Measurements from ENCODE around the gene GGA2. TPM values are rescaled to one million over a fixed set of nuclear protein-coding genes. Genes with fewer than 3 reads are reported as not detected.

The GGA2 gene
- total and polyA plus RNA-seq, 7 donors, result 13.2 to 55.7 (median 29.6) TPM

DNA sequence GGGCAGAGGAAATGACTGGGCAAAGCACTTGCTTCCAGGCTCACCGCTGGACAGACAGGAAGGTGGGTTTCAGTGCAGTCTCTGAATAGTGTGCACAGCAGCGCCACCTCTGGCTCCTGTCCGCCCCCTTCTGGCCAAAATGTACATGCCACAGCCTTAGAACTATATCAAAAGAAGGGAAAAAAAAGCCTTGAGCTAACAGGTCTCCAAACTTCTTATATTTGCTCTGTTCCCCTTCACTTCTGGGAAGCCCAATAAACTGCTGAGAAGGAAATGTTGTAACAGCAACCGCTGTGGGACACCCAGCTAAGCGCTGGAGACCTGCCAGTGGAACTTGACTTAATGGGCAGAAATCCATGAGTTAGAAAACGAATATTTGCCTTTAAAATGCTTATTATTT, 74.8 kb downstream of the GGA2 start:
- no peaks in the 10 kb centered on the region for H3K9me3 ChIP-seq
- no peaks in the 10 kb centered on the region for H3K27me3 ChIP-seq
- H3K4me3 ChIP-seq, result no peak overlapping the region
- TF ChIP-seq EP300 (IDR thresholded peaks at IDR 0.05) (no peak), POLR2AphosphoS5 (IDR thresholded peaks at IDR 0.05) (no peak), POLR2A (IDR thresholded peaks at IDR 0.05) (no peak)
- TF ChIP-seq, protein P1, sequence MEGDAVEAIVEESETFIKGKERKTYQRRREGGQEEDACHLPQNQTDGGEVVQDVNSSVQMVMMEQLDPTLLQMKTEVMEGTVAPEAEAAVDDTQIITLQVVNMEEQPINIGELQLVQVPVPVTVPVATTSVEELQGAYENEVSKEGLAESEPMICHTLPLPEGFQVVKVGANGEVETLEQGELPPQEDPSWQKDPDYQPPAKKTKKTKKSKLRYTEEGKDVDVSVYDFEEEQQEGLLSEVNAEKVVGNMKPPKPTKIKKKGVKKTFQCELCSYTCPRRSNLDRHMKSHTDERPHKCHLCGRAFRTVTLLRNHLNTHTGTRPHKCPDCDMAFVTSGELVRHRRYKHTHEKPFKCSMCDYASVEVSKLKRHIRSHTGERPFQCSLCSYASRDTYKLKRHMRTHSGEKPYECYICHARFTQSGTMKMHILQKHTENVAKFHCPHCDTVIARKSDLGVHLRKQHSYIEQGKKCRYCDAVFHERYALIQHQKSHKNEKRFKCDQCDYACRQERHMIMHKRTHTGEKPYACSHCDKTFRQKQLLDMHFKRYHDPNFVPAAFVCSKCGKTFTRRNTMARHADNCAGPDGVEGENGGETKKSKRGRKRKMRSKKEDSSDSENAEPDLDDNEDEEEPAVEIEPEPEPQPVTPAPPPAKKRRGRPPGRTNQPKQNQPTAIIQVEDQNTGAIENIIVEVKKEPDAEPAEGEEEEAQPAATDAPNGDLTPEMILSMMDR (IDR thresholded peaks at IDR 0.05), result peak; percentile 65 to 80 (median 75)
- peaks cover 12 to 76% (median 27%) of the 10 kb centered on the region in 4 donors for H3K36me3 ChIP-seq
- peaks cover 0 to 9% (median 7%) of the 10 kb centered on the region in 4 donors for H3K4me1 ChIP-seq
- intact Hi-C loops (cut with DNase I), result loop anchor here (10.0 kb wide), 1 partner anchor 371 kb away; no protein-coding TSS in a partner anchor
- DNase-seq, result peak; percentile 74
- 30 to 47% methylated on average over 6 of the region's 6 CpGs for WGBS, 2 donors
- no peak overlapping the region for H3K27ac ChIP-seq

DNA sequence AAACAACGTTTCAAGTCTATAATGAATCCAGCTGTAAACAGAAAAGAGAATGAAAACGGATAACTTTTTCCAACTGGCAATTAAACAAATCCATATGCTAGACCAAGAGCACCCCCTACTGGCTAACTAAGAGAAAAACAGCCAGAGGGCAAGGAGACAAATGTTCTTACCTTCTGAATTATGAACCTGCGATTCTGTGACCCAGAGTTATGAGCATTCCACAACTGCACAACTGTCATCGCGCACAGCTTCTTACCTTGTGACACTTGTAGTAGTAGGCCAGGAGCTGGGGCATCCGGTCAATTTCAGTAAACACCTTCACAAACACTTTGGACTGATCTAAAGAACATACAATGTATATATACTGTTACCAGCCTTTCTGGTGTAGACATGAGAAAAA, 75.9 kb downstream of the GGA2 start:
- H3K4me1 ChIP-seq, result peaks cover 0 to 9% (median 7%) of the 10 kb centered on the region in 4 donors
- no peak overlapping the region for H3K4me3 ChIP-seq
- WGBS, 2 donors, result 13 to 40% methylated on average over 6 of the region's 6 CpGs
- H3K36me3 ChIP-seq, result peaks cover 16 to 74% (median 30%) of the 10 kb centered on the region in 4 donors
- no peak for DNase-seq
- no peaks in the 10 kb centered on the region for H3K9me3 ChIP-seq
- H3K27ac ChIP-seq, result peak overlapping the region in 3 of 4 donors; percentile 10 to 34 (median 17)
- H3K27me3 ChIP-seq, result no peaks in the 10 kb centered on the region
- intact Hi-C loops (cut with DNase I), result loop anchor here (1.0 to 10.0 kb wide), 2 partner anchors 252 to 370 kb away; partner anchors contain the start of gene SCNN1G
- no peak for TF ChIP-seq POLR2A (IDR thresholded peaks at IDR 0.05)
- TF ChIP-seq, protein P1 (IDR thresholded peaks at IDR 0.05), result peak; percentile 71 to 91 (median 86)

DNA sequence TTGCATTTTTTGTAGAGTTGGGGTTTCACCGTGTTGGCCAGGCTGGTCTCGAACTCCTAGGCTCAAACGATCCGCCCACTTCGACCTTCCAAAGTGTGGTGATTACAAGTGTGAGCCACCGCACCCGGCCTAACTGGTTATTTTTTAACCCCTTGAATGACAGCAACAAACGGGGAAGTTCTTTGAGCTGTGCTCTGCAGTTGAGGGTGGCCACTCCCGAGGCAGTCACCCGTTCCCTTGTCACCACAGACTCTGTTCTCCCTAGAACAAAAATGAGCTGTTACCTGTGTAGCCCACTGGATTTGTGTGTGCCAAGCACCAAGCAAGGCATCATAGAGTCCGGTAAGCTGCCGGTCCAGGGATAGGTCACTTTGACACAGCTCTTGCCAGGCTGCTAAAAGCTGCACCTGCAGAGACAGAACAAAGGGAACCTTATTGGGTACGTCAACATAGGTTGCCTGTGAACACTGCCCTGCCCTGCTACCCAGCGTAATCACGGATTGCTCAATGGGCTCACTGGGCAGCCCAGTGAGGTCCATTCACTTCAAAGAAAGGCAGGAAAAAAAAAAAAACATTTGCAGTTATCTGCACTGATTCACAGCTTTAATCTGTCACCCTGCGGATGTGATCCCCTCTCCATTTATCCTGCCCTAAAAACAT, 76.9 kb downstream of the GGA2 start:
- no peak for DNase-seq
- Histone ChIP-seq H3K4me1 (peaks cover 0 to 9% (median 7%) of the 10 kb centered on the region in 4 donors), H3K27ac (peak overlapping the region in 2 of 4 donors; percentile 17 to 34), H3K27me3 (no peaks in the 10 kb centered on the region), H3K36me3 (peaks cover 16 to 76% (median 27%) of the 10 kb centered on the region in 4 donors), H3K4me3 (no peak overlapping the region), H3K9me3 (no peaks in the 10 kb centered on the region)
- 22 to 74% methylated on average over 16 of the region's 16 CpGs for WGBS, 2 donors
- no peak for TF ChIP-seq POLR2A (IDR thresholded peaks at IDR 0.05)
- intact Hi-C loops (cut with DNase I), result loop anchor here (10.0 kb wide), 1 partner anchor 369 kb away; no protein-coding TSS in a partner anchor

DNA sequence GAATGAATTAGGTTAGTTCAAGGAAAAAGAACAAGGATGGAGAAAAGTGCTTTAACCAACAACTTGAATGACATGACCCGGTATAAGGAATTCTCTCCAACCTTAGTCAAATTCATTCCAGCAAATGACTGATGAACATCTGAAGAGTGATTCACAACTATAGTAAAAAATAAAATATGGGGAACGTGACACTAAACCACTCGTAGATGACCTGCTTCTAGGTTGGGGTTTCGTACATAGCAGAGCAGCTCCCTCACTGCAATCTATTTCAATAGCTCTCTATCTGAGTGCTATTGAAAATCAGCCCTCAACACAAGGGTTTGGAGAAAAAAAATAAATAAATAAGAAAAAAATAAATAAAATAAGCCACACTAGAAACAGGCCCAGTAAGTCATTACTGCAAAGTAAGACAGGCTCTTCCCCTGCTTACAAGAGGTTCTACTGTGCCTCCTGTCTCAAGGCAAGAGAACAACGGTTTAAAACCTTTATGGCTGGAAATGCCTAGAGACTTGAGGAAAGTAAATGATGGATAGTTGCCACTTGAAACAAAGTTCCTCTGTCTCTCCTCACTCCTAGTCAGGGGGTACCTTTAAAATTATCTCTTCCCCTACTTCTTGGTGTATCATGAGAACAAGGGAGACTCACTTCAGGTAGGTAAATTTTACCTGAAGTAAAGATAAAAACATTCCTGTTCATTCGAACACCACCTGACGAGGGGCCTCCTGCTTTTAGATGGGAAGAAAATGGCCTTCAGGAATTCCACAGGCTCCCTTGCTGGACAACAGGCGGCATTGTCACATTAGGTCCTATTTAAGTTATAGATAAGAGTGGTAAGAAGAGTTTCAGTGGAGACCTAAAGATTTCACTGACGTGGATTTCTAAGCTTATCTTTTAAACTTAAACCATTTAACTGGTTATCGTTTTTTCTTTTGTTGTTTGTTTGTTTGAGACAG, 77.8 kb downstream of the GGA2 start:
- WGBS, 2 donors, result 75 to 92% methylated on average over 10 of the region's 10 CpGs
- Histone ChIP-seq H3K27me3 (no peaks in the 10 kb centered on the region), H3K36me3 (peaks cover 13 to 71% (median 24%) of the 10 kb centered on the region in 4 donors), H3K27ac (no peak overlapping the region), H3K9me3 (no peaks in the 10 kb centered on the region), H3K4me1 (peaks cover 0 to 9% (median 7%) of the 10 kb centered on the region in 4 donors), H3K4me3 (no peak overlapping the region)
- intact Hi-C loops (cut with DNase I), result loop anchor here (10.0 kb wide), 1 partner anchor 368 kb away; no protein-coding TSS in a partner anchor
- DNase-seq, result no peak
- TF ChIP-seq EP300 (IDR thresholded peaks at IDR 0.05), result no peak
- no peak for TF ChIP-seq POLR2AphosphoS5 (IDR thresholded peaks at IDR 0.05)
- TF ChIP-seq, protein P1 (IDR thresholded peaks at IDR 0.05), result peak in 2 of 4 experiments; percentile 6 to 28

DNA sequence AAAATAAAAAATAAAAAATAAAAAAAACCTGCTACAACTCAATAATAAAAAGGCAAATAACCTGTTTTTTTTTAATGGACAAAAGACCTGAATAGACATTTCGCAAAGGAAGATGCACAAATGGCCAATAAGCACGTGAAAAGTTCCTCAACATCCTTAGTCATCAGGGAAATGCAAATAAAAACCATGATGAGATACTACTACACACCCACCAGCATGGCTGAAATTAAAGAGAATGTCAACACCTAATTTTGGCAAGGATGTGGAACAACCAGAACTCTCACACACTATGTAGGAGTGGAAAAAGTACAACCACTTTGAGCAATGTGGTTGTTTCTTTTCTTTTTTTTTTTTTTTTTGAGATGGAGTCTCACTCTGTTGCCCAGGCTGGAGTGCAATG, 81.9 kb downstream of the GGA2 start:
- H3K4me3 ChIP-seq, result no peak overlapping the region
- peaks cover 8 to 49% (median 16%) of the 10 kb centered on the region in 4 donors for H3K36me3 ChIP-seq
- intact Hi-C loops (cut with DNase I), result loop anchor here (10.0 kb wide), 1 partner anchor 1074 kb away; no protein-coding TSS in a partner anchor
- TF ChIP-seq EP300 (IDR thresholded peaks at IDR 0.05), result no peak
- TF ChIP-seq POLR2A (IDR thresholded peaks at IDR 0.05), result no peak
- TF ChIP-seq, protein P1 (IDR thresholded peaks at IDR 0.05), result no peak
- no peak overlapping the region for H3K27ac ChIP-seq
- no peak for DNase-seq
- H3K9me3 ChIP-seq, result no peaks in the 10 kb centered on the region
- WGBS, 2 donors, result 63 to 73% methylated on average over 2 of the region's 2 CpGs
- no peaks in the 10 kb centered on the region for H3K27me3 ChIP-seq
- H3K4me1 ChIP-seq, result peaks cover 0 to 21% (median 17%) of the 10 kb centered on the region in 4 donors

Data from sigmoid colon (tissue), 7 donors.